ENCODE data around the gene TCF19.
A peak's percentile ranks its signal among the peaks of the same experiment; 100 is the strongest.

TCF19 gene

GRCh38 chr6:31158140-31158862, at the start of gene TCF19:
Gene TCF19 (plus strand): TSS chr6:31158589. CDS start chr6:31159470, 881 bp downstream.
- ATAC-seq: peak; percentile 95 to 96

DNA sequence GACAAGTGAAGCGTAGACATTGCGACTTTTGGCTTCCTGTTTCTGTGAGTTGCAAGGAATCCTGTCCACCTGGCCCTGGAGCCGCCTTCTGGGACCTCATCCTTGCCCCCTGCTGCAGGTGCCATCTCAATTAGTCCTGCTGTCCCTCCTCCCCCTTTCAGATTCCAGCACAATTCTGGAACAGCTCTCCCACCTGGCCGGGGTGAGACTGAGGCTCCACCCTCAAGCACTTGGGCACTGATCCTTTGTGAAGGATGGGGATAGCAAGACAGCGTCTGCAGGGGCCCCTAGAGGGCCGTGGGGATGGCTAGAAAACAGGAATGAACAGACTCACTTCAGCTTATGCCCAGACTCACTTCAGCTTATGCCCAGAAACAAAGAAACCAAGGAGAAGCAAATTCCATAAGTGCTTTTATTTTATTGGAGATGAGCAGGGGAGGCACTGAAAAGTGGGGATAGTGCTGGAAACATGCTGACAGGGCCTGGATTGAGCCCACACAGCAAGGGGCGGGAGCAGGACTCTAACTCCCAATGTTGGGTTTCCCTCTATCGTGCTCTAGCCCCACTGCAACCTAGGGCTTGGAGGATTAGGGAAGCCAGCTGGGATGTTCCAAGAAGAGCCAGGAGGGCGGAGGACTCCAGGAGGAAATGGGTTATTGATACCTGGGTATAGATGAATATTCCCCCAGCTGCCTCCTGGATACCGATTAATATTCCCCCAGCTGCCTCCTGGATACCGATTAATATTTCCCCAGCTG, 47.4 kb upstream of the TCF19 start:
- ATAC-seq: no peak

DNA sequence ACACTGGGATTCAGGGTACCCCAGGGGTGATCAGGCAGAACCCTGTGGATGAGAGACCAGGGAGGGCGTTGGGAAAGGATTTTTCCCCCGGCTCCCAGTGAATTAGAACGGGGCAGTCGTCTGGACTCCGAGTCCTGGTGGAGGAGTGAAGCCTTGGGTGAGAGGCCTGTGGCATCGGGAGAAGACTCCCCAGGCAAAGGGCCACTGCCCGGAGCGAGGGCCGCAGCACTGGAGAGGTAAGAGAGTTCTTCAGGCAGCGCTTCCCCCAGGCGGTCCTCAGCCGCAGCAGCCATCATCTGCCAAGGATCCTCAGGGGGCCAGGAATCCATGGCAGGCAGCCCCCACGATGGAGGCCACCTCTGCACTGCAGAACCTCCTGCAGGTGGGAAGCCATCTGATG, 46.7 kb upstream of the TCF19 start:
- no peak for ATAC-seq

GRCh38 chr6:31112478-31112877, 45.9 kb upstream of the TCF19 start, which contains the start of gene C6orf15:
Gene C6orf15 (minus strand): TSS chr6:31112575. CDS start chr6:31112555, 20 bp downstream.
- ATAC-seq: no peak

DNA sequence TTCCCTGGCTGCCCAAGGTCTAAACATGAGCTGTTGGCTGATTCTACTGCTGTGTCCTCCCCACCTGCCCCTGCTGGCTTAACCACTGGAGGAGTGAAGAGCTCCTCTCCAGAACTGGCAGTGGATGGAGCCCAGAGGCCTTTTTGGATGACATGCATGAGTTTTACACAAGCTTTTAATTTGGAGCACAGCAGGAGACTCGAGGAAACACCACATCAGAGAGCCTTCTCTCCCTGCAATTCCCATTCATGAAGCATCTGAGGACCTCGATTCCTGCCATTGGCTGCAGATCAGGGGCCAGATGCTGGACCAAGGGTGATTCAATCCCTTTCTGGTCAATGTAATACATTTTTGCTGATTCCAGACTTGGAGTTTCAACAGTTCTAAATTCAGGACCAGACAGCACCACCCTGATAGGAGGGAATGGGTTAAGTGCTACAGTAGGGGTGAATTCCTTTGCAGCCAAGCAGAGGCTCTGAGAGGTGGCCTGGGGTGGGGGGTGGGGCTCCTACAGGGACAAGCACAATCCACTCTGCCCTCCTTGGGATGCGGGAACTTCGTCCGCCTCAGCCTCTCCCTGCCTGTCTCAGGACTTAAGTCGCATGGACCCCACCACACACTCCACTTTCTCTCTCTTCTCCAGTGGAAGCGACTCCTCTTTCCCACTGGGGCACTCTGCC, 44.4 kb upstream of the TCF19 start:
- ATAC-seq: no peak

- no peak for ATAC-seq
Observed at GRCh38 chr6:31114541-31114878, 43.9 kb upstream of the TCF19 start, which contains the start of gene PSORS1C1. Gene PSORS1C1 (plus strand): TSS chr6:31114800. CDS start chr6:31129633, 14,833 bp downstream.

GRCh38 chr6:31114970-31115849, 43.2 kb upstream of the TCF19 start:
- no peak for ATAC-seq

DNA sequence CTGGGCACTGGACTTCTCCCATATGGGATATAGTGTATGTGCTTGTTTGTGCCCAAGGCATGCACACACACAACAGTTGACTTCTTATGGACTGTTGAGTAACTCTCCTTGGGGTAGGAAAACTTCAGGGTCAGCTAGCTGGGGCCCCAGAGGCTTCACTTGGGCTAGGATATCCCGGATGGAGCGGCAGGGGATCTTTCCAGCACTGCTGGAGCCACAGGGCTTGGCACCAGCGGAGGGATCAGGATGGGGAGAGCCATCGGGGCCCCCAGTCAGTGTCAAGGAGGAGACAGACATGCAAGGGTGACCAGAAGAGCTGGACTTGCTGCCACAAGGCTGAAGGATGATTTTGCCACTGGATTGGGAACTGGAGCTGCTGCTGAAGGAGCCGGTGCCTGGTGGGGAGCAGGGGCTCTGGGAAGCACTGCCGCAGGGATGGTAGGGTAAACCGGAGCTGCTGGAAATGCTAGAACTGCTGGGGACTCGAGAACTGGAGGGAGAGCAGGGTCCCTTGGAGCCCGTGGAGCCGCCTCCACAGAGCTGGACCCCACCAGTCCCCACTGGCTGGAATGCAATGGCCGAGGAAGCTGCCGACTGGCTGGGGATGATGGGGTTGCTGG, 42.3 kb upstream of the TCF19 start:
- ATAC-seq: no peak

- ATAC-seq: no peak
Observed at GRCh38 chr6:31116661-31117385, 41.6 kb upstream of the TCF19 start.

- ATAC-seq: no peak
Observed at GRCh38 chr6:31118178-31118577, 40.2 kb upstream of the TCF19 start.

GRCh38 chr6:31120151-31120915, 38.1 kb upstream of the TCF19 start, which contains the start of gene CDSN:
Gene CDSN (minus strand): TSS chr6:31120446. CDS start chr6:31120419, 27 bp downstream.
- no peak for ATAC-seq

- ATAC-seq: no peak
Observed at GRCh38 chr6:31121131-31121790, 37.1 kb upstream of the TCF19 start.

DNA sequence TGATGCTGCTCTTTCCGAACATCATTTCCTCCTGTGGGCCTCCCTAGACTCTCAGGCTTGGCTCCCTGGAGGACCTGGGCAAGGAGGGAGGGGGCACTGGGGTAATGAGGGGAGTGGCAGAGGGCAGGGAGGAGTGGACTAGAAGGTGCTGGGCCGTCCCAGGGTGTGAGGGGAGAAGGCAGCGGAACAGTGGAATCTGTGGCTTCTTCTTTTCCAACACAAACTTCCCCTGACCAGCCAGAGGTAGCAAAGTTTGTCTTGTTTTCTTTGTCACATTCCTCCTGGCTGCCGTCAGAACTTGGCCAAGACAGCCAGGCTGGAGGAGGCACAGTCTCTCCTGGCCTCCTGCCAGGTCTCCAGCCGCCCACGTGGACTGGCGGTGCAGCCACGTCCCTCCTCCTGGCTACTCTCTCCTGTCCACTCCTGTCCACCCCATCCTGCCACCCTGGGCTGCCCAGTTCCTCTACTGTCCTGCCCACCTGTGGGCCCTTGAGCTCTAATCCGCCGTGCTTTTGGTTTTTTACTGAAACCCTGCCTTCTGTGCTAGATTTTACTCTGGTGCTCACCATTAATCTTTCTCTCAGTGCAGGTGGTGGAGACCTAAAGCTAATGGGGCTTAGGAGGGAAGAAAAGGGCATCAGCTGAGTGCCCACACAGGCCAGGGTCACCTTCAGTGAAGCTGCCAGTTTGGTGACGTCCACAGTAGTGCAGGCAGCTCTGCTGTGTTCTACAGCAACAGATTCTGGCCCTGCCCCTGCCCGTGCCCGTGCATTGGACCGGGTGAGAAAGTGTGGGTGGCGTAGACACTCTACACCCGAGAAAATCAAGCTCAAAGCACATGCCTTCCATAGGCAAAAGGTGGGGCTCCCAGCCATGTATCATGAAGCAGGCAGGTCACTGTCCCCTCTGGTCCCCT, 35.3 kb upstream of the TCF19 start:
- no peak for ATAC-seq

- no peak for ATAC-seq
Observed at GRCh38 chr6:31125162-31125561, 33.2 kb upstream of the TCF19 start.

GRCh38 chr6:31125586-31126363, 32.6 kb upstream of the TCF19 start:
- ATAC-seq: no peak

- no peak for ATAC-seq
Observed at GRCh38 chr6:31126396-31127175, 31.8 kb upstream of the TCF19 start.

DNA sequence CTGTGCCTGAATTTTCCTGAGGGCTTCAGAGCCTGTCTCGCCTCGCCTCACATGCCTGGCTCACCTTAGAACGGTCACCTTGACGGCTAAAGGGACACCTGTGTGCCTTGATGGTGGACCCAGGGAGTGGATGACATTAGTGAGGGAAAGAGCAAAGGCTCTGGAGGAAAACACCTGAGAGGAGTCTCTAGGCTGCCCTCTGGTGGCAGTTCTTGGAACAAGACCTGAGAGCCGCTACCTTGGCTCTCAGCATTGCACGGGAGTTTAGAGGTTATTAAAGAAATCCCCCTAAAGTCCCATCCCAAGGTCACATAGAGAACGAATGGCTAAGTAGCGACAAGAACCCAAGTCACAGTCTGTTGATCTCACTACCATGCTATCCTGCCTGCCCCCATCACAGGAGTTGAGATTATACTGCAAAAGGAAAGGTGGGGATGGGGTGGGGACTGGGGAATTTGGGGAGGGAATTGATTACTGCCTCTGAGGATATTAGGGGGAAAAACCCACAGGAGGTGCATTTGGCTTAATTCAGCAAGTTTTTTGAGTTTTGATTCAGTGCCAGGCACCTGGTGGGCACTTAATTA, 30.2 kb upstream of the TCF19 start:
- ATAC-seq: peak; percentile 63 to 73

Measured in activated CD4-positive, CD25-positive, alpha-beta regulatory T cell treated with anti-CD3 and anti-CD28 coated beads, Interleukin-2, amount 50 U/mL, for 24 hours (primary cell).